HG03025 (cell line): ENCODE results near the gene CLECL1.
"Not testable (repeated sequence)": the region's sequence is repeated elsewhere in the genome, so short reads cannot be mapped to it uniquely, and the experiment has no call there.

ENCODE experiments used
- ATAC-seq: cut with Tn5 transposase; IDR thresholded peaks from one replicate; pipeline ENCODE4 v1.9.1; 2021; ENCODE audit warnings: mild to moderate bottlenecking, moderate library complexity; ENCODE audit not compliant: unreplicated experiment, low FRiP score

The CLECL1 gene

DNA sequence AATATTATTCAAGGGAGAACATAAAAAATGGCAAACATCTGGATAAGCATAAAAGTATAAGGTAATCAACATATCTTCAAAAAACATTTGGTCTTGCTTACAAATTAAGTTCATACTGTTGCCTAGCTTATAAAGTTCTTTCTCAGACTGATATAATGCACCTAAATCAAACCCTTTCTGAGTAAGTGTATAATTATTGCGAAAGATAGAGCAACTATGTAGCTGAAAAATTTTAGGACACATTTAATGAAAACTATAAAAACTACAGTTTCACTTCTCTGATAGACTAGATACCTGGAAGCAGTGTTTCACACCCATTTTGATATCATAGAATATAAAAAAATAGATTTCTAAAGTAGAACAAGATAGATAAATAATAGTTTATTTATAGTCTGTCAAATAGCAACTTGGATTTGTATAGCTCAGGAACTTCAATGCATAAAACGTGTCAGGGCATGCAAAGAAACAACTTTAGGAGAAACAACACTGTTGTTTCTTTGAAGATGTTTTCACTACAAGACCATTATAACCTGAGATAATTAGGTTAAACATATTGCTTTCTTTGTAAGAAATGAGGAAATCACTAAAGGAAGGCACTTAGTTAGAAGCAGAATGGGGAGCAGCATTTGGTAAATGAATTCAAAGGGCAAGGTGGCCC lies 7.6 kb downstream of the CLECL1 start:
- no peak for ATAC-seq

DNA sequence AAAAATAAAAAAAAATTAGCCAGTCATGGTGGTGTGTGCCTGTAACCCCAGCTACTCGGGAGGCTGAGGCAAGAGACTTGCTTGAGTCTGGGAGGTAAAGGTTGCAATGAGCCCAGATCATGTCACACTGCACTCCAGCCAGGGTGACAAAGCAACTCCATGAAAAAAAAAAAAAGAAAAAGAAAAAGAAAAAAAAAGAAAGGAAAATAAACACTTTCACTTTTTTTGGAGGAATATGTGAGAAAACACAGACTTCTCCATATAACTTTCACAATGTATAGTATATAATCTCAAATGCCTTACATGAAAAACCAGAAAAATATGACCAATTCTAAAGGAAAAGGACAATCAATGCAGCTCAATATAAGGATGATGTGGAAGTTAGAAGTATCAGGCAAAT lies 8.9 kb downstream of the CLECL1 start:
- ATAC-seq = no peak

DNA sequence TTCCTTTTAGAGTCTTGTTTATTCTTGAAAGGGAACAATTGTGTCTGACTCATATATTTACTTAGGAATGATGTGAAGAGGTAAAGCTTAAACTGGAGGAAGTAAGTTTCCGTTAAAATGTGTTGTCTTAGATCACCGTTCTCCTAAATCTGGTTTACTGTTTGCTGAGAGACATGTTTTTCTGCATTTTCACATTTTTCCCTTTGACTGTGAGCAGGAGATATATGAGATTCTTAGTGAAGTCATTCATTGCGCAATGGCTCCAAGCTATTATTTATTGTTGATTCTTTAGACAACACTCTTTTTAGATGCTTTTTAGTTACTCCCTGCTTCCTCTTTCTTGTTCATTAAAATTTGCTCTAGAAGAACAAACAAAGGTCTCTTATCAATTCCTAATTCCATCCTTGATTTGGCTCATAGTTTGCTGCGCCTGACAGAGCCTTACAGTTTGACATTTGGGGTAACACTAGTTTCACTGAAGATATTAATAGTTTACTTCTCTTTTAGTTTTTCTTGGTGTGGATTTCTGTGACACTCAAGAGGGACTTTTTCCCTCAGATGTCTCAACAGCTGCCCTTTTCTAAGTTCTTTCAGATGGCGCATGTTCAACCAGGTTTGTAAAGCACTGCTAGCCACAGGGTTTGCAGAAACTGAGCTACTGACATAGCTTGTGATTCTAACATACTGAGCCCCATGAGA lies 11.4 kb downstream of the CLECL1 start:
- ATAC-seq = peak; percentile 47

DNA sequence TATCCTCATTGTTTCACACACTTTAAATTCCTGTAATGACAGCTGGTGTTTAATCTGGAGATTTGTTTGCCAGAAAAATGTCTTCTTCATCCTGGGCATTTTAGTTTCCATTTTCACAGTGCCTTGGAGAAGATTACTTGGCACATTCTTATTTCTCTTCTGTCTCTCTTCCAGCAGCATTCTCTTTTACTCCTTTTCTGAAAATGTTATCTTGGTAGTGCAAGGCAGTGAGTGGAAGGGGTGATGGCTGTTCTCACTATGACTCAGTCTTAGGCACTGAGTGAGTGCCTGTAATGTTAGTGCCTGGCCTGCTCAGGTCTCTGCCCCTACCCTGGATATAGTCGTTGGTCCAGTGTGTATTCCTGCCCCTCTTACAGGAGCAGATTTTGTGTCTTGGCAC lies 13.1 kb downstream of the CLECL1 start:
- ATAC-seq = no peak

DNA sequence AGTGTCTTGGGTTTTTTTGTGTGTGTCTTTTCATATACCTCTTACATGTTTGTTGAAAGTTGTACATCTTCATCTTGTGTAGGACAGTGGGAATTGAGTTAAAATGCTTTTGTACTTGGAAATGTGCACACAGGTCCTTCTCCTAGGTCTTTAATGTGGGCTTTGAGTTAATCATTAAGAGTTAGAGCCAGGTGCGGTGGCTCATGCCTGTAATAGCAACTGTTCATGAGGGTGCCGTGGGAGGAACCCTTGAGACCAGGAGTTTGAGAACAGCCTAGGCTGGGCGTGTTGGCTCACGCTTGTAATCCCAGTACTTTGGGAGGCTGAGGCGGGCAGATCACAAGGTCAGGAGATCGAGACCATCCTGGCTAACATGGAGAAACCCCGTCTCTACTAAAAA lies 13.9 kb downstream of the CLECL1 start:
- no peak for ATAC-seq

DNA sequence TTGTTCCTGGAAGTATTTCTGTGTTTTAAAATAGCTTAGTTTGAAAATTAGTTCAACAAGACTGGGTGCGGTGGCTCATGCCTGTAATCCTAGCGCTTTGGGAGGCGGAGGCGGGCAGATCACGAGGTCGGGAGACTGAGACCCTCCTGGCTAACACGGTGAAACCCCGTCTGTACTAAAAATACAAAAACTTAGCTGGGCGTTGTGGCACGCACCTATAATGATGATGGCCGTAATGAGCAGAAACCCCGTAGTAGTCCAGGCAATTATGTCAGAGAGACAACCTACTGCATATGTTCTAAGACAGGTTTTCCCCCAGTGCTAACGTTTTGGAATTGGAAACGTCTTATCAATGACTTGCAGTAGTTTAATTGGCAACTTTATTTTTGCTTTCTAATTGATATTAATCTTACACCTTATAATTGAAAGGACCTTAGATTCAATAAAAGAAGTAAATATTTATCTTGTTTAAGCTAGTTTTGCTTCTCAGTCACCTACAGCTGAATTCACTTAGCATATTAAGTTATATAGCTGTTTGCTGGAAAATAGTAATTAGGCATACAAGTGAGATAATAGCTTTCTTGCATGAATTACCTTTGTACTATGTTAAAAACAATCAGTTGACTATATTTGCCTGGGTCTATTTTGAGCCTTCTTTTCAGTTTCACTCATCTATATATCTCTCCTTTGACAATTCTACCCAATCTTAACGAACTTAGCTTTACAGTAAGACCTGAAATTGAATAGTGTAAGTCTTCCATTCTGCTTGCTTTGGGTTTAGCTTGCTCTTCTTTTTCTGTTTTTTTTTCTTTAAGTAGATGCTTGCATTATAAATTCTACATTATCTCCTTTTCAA lies 15.6 kb downstream of the CLECL1 start:
- no peak for ATAC-seq

DNA sequence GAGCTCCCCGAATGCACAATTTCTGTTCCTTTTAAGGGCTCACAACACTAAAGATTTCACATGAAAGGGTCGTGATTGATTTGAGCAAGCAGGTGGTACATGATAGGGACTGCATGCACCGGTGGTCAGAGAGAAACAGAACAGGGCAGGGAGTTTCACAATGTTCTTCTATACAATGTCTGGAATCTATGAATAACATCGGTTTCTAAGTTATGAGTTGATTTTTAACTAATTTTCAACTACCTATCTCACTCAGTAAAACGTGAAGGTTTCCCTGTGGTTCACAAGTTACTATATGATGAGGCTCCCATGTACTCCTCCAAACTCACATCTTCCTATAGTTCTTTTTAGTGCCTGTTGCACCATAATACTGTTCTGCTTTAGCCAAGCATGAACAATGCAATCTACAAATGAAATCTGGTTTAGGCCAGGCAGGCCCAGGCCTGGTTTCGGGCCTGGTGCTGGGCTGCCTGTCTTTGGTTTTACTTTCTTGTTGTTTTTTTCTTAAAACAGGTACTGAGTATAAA lies 19.8 kb downstream of the CLECL1 start:
- peak; percentile 63 for ATAC-seq

DNA sequence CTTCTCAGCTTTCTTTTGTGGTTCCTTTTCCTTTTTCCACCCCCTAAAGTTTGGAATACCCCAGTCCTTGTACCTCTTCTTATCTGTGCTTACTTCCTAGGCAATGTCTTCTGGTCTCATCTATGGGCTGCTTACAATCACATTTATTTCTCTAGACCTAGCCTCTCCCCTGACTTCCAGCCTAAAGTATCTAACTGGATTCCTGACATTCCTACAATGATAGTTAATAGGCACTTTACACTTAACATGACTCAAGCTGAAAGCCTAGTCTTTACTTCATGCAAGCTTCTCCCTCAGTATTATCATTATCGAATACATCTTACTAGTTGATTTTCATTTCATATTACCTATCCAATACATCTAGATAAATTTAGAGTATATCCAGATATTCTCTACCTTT lies 21.2 kb downstream of the CLECL1 start:
- no peak for ATAC-seq

DNA sequence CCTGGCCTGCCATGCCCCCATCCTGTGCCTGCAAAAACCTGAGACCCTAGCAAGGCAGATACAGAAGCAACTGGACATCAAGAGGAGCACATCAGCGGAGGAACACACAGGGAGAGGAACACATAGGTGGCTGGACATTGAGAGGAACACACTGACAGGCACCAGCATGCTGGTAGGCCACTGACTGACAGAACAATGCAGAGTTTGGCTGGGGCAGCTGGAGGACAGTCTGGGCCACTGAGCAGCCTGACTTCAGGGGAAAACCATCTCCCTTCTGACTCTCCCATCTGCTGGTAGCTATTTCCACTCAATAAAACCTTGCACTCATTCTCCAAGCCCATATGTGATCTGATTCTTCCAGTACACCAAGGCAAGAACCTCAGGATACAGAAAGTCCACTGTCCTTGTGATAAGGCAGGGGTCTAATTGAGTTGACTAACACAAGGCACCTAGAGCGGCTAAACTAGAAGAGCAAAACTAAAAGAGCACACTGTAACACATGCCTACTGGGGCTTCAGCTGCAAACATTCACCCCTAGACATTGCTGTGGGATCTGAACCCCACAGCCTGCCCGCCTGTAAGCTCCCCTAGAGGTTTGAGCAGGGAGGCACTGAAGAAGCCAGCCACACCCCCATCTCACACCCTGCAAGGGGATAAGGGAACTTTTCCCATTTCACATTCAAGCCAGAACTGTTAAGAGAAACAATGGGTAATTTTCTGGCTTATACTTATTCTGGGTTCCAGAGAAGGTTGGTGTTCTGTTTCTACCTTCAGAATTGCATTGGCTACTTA lies 22.1 kb downstream of the CLECL1 start:
- ATAC-seq = no peak

DNA sequence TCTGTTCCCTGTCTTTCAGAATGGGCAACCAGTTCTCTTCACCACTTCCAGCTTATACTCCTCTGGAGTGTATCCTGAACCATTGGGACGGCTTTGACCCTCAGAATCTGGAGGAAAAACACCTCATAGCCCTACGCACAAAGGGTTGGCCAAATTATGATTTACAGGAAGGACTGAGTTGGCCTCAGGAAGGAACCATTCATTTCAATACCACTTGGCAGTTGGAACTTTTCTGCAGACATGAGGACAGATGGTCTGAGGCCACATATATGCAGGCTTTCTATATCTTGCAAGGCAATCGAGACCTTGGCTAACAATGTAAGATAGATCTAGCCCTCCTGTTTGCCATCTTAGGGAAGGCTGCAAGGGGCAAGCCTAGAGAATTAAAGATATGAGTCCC lies 24.0 kb downstream of the CLECL1 start:
- ATAC-seq = no peak

DNA sequence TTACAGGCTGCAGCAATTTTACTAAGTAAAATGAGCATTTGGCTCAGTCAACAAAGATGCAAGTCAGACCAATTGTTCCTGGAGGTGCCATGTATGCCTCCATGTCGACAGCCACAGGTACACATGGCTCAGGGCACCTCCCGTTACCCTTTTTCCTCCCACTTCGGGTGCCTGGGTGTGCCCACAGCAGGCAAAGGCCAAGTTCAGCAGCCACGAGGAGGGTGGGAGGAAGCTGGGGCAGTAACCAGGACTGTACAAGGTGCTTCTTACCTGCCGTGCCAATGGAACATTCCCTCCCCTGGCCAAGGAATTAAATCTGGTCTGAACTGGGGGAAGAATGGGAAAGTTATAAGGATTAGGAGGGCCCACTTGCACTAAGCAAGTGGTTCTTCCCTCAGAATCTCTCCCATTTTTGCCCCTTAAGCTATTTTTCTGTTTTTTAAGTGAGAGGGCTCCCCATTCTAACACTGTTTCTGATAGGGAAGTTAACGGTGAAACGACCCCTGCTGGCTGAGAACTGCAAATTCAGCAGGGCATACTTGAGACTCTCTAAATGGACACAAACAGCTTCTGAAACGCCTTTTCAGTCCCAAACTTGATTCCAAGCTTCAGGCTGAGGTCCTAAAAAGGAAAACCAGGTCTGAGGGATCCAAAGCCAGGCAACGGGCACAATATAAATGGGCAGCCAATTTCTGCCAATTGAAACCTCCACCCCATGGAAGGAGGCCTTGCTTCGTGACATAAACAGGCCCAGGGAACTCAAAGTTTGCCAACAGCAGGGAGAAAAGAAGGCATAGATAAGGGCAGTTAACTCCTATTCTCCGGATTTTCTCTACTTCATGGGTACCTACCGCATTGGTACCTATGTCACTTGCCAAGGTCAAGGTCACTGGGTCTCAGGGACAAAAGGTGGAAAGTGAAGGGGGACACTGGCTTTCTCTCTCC lies 24.8 kb downstream of the CLECL1 start:
- no peak for ATAC-seq

DNA sequence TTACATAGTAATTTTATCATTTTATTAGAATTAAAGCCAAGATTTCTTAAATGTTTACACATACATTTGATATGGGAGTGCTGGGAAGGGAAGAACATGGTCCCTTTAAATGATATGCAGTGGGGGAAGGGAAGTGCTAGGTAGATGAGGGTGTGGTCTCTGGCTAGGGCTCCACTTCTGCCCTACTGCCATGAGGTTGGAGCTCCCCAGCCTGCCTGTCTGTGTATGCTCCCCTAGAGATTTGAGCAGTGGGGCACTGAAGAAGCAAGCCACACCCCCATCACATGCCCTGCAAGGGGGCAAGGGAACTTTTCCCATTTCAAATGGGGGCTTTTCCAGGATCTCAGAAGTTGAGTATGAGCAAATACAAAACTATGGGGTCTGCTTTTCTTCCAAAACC lies 25.5 kb downstream of the CLECL1 start:
- ATAC-seq = no peak

DNA sequence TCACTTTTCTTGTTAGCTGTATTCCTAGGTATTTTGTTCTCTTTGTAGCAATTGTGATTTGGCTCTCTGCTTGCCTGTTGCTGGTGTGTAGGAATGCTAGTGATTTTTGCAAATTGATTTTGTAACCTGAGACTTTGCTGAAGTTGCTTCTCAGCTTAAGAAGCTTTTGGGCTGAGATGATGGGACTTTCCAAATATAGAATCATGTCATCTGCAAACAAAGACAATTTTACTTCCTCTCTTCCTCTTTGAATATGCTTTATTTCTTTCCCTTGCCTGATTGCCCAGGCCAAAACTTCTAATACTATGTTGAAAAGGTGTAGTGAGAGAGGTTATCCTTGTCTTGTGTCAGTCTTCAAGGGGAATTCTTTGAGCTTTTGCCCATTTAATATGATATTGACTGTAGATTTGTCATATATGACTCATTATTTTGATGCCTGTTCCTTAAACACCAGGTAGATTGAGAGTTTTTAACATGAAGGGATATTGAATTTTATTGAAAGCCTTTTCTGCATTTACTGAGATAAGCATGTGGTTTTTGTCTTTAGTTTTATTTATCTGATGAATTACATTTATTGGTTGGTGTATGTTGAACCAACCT lies 26.7 kb downstream of the CLECL1 start:
- ATAC-seq = no peak

DNA sequence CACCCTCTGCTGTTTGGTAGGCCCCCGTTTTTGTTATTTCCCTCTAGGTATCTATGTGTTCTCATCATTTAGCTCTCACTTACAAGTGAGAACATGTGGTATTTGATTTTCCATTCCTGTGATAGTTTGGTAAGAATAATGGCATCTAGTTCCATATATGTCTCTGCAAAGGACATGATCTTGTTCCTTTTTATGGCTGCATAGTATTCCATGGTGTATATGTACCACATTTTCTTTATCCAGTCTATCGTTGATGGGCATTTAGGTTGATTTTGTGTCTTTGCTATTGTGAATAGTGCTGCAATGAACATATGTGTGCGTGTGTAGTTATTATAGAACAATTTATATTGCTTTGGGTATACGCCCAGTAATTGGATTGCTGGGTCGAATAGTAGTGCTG lies 28.3 kb downstream of the CLECL1 start:
- not testable (repeated sequence) for ATAC-seq

DNA sequence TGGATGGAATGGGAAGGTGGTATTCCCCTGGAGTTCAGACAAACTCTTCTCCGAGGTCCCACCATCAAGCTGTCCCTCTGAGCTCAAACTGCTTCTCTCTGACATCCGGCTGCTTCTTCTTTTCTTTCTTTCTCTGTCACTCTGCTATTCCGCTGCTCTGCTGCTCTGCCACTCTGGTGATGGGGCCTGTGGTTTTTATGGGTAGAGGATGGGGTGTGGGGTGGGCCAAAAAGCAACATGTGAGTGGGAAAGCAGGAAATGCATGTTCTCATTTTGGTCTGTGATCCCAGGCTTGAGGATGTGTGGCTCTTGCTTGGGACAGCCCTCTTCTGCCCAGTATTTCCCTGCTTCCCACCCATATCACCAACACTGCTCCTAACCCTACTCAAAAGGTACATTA lies 30.6 kb downstream of the CLECL1 start:
- no peak for ATAC-seq

DNA sequence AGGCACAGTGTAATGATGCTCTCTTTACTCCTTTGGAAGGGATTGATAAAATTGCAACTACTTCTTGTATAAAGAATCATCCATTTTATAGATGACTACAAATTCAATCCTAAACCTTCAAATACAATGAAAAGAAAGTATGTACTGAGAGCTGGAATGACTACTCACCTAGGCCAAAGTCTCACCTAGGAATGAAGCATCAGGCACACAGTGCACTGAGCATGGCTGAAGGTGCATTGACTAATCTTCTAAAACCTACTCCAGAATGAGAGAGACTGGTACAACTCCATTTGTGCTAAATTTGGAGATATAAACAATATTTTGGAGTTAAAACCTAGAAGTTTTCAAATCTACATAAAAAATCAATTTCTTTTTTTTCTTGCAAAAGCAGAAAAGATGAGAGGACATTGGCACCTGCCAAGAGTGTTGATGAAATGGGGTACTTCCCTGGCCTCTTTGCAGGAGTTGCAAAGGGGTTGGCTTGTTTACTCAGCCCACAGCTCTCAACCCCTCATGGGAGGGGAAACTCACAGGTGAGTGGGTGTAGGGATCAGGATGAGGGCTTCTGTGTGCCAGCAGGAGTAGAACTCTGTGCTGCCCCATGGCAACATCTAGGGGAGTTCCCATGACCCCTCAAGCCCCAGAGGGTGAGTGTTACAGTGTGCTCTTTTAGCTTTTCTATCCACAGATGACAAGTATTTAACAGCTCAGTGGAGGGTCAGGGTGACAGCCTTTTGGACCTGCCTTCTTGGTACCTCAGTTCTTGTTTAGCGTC lies 31.3 kb downstream of the CLECL1 start:
- ATAC-seq = no peak

DNA sequence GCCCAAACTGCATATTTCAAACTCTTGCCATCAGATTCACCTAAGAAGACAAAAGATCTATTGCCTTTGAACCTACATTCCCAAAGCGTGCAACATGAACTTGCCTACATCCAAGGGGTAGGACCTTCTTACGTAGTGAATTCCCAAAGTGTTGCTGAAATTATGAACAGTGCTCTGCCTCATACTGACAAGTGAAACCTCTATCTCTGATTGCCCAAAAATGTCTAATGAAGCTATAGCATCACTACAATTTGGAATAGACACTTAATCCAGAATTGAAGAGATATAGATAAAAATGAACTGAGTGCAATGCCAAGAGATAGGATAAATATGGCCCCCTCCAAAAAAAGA lies 32.3 kb downstream of the CLECL1 start:
- no peak for ATAC-seq

DNA sequence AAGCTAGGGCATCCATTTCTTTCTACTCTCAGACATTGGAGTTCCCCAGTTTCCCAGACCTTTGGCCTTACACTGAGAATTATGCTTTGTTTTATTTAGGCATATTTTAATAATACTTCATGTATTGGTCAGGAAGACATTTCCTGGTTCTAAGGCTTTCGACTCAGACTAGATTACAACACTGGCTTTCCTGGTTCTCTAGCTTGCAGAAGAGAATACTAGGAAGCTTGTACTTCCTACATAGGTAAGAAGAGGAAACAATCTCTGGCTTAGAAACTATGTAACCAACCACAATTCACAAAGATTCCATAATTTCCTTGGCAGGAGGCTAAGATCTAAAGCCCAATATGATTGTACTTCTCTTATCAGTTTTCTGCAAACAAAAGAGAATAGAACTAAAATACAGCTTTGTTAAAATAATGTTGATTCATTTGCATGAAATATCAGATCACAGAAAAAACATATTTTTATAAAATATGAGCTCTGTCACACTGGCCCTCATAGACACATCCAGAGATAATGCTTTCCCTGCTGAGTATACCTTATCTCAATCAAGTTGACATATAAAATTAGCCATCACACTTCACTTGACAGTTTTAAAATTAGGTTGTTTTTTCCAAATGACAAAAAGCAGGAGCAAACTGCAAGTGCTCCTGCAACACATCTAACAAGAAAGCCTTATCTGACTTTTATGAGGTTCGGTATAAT lies 32.8 kb downstream of the CLECL1 start:
- no peak for ATAC-seq
